ENCODE measurements around the gene ZNF783.

ZNF783 gene

GRCh38 chr7:149278396-149278795, 16.4 kb downstream of the ZNF783 start:
- no peak overlapping the region for H3K27ac ChIP-seq
- no peak for TF ChIP-seq CTCF (conservative IDR thresholded peaks at IDR 0.05)
- no peak for TF ChIP-seq ZFX (IDR thresholded peaks at IDR 0.05)

GRCh38 chr7:149279111-149279743, 17.2 kb downstream of the ZNF783 start:
- no peak for TF ChIP-seq ZFX (IDR thresholded peaks at IDR 0.05)
- TF ChIP-seq CTCF (conservative IDR thresholded peaks at IDR 0.05): no peak
- H3K27ac ChIP-seq: no peak overlapping the region

- H3K27ac ChIP-seq: no peak overlapping the region
- no peak for TF ChIP-seq CTCF (conservative IDR thresholded peaks at IDR 0.05)
- TF ChIP-seq ZFX (IDR thresholded peaks at IDR 0.05): no peak
These were observed 18.2 kb downstream of the ZNF783 start for GRCh38 chr7:149280151-149280550.

GRCh38 chr7:149280661-149281507, 18.9 kb downstream of the ZNF783 start:
- TF ChIP-seq ZFX (IDR thresholded peaks at IDR 0.05) (no peak), CTCF (conservative IDR thresholded peaks at IDR 0.05) (no peak)
- H3K27ac ChIP-seq: no peak overlapping the region

- no peak overlapping the region for H3K27ac ChIP-seq
- TF ChIP-seq CTCF (conservative IDR thresholded peaks at IDR 0.05) (no peak), ZFX (IDR thresholded peaks at IDR 0.05) (no peak)
These were observed 19.7 kb downstream of the ZNF783 start for GRCh38 chr7:149281508-149282330.

- H3K27ac ChIP-seq: no peak overlapping the region
- TF ChIP-seq CTCF (conservative IDR thresholded peaks at IDR 0.05) (no peak), ZFX (IDR thresholded peaks at IDR 0.05) (no peak)
These were observed 20.3 kb downstream of the ZNF783 start for GRCh38 chr7:149282331-149282655.

GRCh38 chr7:149283321-149283720, 21.3 kb downstream of the ZNF783 start:
- no peak overlapping the region for H3K27ac ChIP-seq
- TF ChIP-seq CTCF (conservative IDR thresholded peaks at IDR 0.05) (no peak), ZFX (IDR thresholded peaks at IDR 0.05) (no peak)
